Smooth muscle cell (in vitro differentiated cells): ENCODE results near the gene FAM228A. TPM values are rescaled to one million over a fixed set of nuclear protein-coding genes. Genes with fewer than 3 reads are reported as not detected.

Source experiments
- DNase-seq: peaks from one replicate; lab custom pipeline; 2025; ENCODE audit not compliant: unreplicated experiment; lab: John Stamatoyannopoulos, UW
- H2AFZ ChIP-seq: fragments of 200-600 bp; sonication (generic); 2 replicates; pipeline ENCODE4 v1.6.0; 2016; ENCODE audit warnings: antibody characterized with exemption, low read depth, mild to moderate bottlenecking
- H3F3A ChIP-seq: fragments of 200-600 bp; sonication (generic); 2 replicates; pipeline ENCODE4 v1.6.0; 2017; ENCODE audit warnings: antibody characterized with exemption, low read depth
- H3K27ac ChIP-seq: fragments of 200-600 bp; sonication (generic); 2 replicates; pipeline ENCODE4 v1.5.1; 2016; ENCODE audit warnings: low read depth, mild to moderate bottlenecking
- H3K27me3 ChIP-seq: fragments of 200-600 bp; sonication (generic); 2 replicates; pipeline ENCODE4 v1.6.1; 2016; ENCODE audit warnings: low read depth, mild to moderate bottlenecking
- H3K36me3 ChIP-seq: fragments of 200-600 bp; sonication (generic); 2 replicates; pipeline ENCODE4 v1.5.1; 2016; ENCODE audit warnings: low read depth
- H3K4me1 ChIP-seq: fragments of 200-600 bp; sonication (generic); 2 replicates; pipeline ENCODE4 v1.5.1; 2016; ENCODE audit warnings: low read depth
- H3K4me2 ChIP-seq: fragments of 200-600 bp; sonication (generic); 2 replicates; pipeline ENCODE4 v1.6.0; 2016; ENCODE audit warnings: mild to moderate bottlenecking
- H3K4me3 ChIP-seq: fragments of 200-600 bp; sonication (generic); 2 replicates; pipeline ENCODE4 v1.5.1; 2016; ENCODE audit warnings: mild to moderate bottlenecking
- H3K79me2 ChIP-seq: fragments of 200-600 bp; sonication (generic); 2 replicates; pipeline ENCODE4 v1.6.0; 2016; ENCODE audit warnings: low read depth, mild to moderate bottlenecking
- H3K9ac ChIP-seq: fragments of 200-600 bp; sonication (generic); 2 replicates; pipeline ENCODE4 v1.6.0; 2016; ENCODE audit warnings: low read depth
- H3K9me3 ChIP-seq: fragments of 200-600 bp; sonication (generic); replicated peaks from 2 replicates; pipeline ENCODE4 v1.5.1; 2016; ENCODE audit warnings: low read depth
- H4K20me1 ChIP-seq: fragments of 200-600 bp; sonication (generic); 2 replicates; pipeline ENCODE4 v1.6.0; 2016; ENCODE audit warnings: low read depth
- WGBS: methylation state at CpG from one replicate; pipeline ENCODE4 v1.1.7; 2016; ENCODE audit warnings: low lambda C conversion rate; 5-methylcytosine and 5-hydroxymethylcytosine counted together
- polyA plus RNA-seq: library from polyadenylated mRNA; unstranded; fragments of >200 nt; fragmentation: Nextera tagmentation; extraction: Ambion mirVana; gene quantifications from 2 replicates; pipeline ENCODE4 v1.2.1, GENCODE V29; 2016
- total RNA-seq: library from RNA; depleted of rRNA; stranded (reverse); fragments of >200 nt; gene quantifications from 2 replicates; pipeline ENCODE4 v1.2.3, GENCODE V29; 2014
- TF ChIP-seq, protein P1 (sequence below): fragments of 200-600 bp; sonication (generic); IDR thresholded peaks from 2 replicates; pipeline ENCODE4 v1.5.1; 2017; ENCODE audit warnings: borderline replicate concordance, mild to moderate bottlenecking, antibody characterized with exemption; ENCODE audit not compliant: insufficient read depth, poor library complexity, severe bottlenecking

Gene FAM228A
- total and polyA plus RNA-seq, 2 experiments from 2014 or later, result 0.57 TPM; not detected in 1

GRCh38 chr2:24183366-24184069, 8.7 kb downstream of the FAM228A start:
- 89% methylated on average over 6 of the region's 6 CpGs for WGBS
- no peaks in the 10 kb centered on the region for H3F3A ChIP-seq
- H3K4me1 ChIP-seq, result no peaks in the 10 kb centered on the region
- no peaks in the 10 kb centered on the region for H3K79me2 ChIP-seq
- no peaks in the 10 kb centered on the region for H3K27me3 ChIP-seq
- TF ChIP-seq, protein P1, sequence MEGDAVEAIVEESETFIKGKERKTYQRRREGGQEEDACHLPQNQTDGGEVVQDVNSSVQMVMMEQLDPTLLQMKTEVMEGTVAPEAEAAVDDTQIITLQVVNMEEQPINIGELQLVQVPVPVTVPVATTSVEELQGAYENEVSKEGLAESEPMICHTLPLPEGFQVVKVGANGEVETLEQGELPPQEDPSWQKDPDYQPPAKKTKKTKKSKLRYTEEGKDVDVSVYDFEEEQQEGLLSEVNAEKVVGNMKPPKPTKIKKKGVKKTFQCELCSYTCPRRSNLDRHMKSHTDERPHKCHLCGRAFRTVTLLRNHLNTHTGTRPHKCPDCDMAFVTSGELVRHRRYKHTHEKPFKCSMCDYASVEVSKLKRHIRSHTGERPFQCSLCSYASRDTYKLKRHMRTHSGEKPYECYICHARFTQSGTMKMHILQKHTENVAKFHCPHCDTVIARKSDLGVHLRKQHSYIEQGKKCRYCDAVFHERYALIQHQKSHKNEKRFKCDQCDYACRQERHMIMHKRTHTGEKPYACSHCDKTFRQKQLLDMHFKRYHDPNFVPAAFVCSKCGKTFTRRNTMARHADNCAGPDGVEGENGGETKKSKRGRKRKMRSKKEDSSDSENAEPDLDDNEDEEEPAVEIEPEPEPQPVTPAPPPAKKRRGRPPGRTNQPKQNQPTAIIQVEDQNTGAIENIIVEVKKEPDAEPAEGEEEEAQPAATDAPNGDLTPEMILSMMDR, result no peak
- H3K9ac ChIP-seq, result no peak overlapping the region
- no peaks in the 10 kb centered on the region for H4K20me1 ChIP-seq
- H3K9me3 ChIP-seq, result no peaks in the 10 kb centered on the region
- H3K4me3 ChIP-seq, result no peak overlapping the region
- no peak for DNase-seq
- H3K27ac ChIP-seq, result no peak overlapping the region
- H3K4me2 ChIP-seq, result no peak overlapping the region
- no peak overlapping the region for H2AFZ ChIP-seq
- no peaks in the 10 kb centered on the region for H3K36me3 ChIP-seq

- Histone ChIP-seq H3K27ac (no peak overlapping the region), H3F3A (no peaks in the 10 kb centered on the region), H3K9me3 (no peaks in the 10 kb centered on the region), H3K27me3 (no peaks in the 10 kb centered on the region), H3K9ac (no peak overlapping the region), H2AFZ (no peak overlapping the region), H3K79me2 (no peaks in the 10 kb centered on the region), H3K4me3 (no peak overlapping the region), H4K20me1 (no peaks in the 10 kb centered on the region), H3K4me2 (no peak overlapping the region), H3K4me1 (no peaks in the 10 kb centered on the region), H3K36me3 (no peaks in the 10 kb centered on the region)
- TF ChIP-seq, protein P1, result no peak
- DNase-seq, result no peak
- 81% methylated on average over 10 of the region's 10 CpGs for WGBS
These were observed 14.7 kb downstream of the FAM228A start for GRCh38 chr2:24189551-24189950.

GRCh38 chr2:24190503-24190902, 15.7 kb downstream of the FAM228A start:
- H4K20me1 ChIP-seq, result no peaks in the 10 kb centered on the region
- H3K36me3 ChIP-seq, result no peaks in the 10 kb centered on the region
- no peak overlapping the region for H2AFZ ChIP-seq
- no peak for DNase-seq
- H3F3A ChIP-seq, result no peaks in the 10 kb centered on the region
- no peak overlapping the region for H3K27ac ChIP-seq
- 89% methylated on average over 9 of the region's 9 CpGs for WGBS
- no peak overlapping the region for H3K9ac ChIP-seq
- H3K79me2 ChIP-seq, result no peaks in the 10 kb centered on the region
- H3K4me1 ChIP-seq, result no peaks in the 10 kb centered on the region
- TF ChIP-seq, protein P1, result no peak
- no peak overlapping the region for H3K4me2 ChIP-seq
- no peaks in the 10 kb centered on the region for H3K9me3 ChIP-seq
- H3K4me3 ChIP-seq, result no peak overlapping the region
- no peaks in the 10 kb centered on the region for H3K27me3 ChIP-seq

GRCh38 chr2:24191156-24191555, 16.3 kb downstream of the FAM228A start:
- Histone ChIP-seq H3K4me3 (no peak overlapping the region), H3K9ac (no peak overlapping the region), H3K9me3 (no peaks in the 10 kb centered on the region), H3F3A (no peaks in the 10 kb centered on the region), H3K79me2 (no peaks in the 10 kb centered on the region), H3K4me2 (no peak overlapping the region), H3K27ac (no peak overlapping the region), H3K4me1 (no peaks in the 10 kb centered on the region), H3K27me3 (no peaks in the 10 kb centered on the region), H4K20me1 (no peaks in the 10 kb centered on the region), H3K36me3 (no peaks in the 10 kb centered on the region), H2AFZ (no peak overlapping the region)
- DNase-seq, result no peak
- TF ChIP-seq, protein P1, result no peak
- 89% methylated on average over 9 of the region's 9 CpGs for WGBS
